ENCODE data around the gene OR5D16. TPM values are rescaled to one million over a fixed set of nuclear protein-coding genes. Genes with fewer than 3 reads are reported as not detected.

The OR5D16 gene
- polyA plus RNA-seq, 1 experiment = not detected

GRCh38 chr11:55811067-55811466 is 27.5 kb upstream of the OR5D16 start, which contains the start of gene OR5L1:
OR5L1 (plus strand) TSS chr11:55811367; CDS start chr11:55811467, 100 bp downstream.
- ChIA-PET POLR2A (no interaction called here), CTCF (no interaction called here)
- H3K27me3 ChIP-seq (ENCODE audit: control insufficient read depth, insufficient read depth, low read length) = no peaks in the 10 kb centered on the region
- H3K4me3 ChIP-seq (ENCODE audit: low read depth, low read length) = no peak within 1 kb of the TSS
- no peak for TF ChIP-seq CTCF (IDR thresholded peaks at IDR 0.05; ENCODE audit: low read depth, low read length)
- no peak for DNase-seq (ENCODE audit: low read depth, low spot score)
- H3K27ac ChIP-seq (ENCODE audit: low read depth, low read length) = no peak within 1 kb of the TSS
- peaks cover 6% of the 10 kb centered on the region; the same call in 1 of the 2 replicates for H3K9me3 ChIP-seq (ENCODE audit: control insufficient read depth, insufficient read depth, low read length)

- H3K27me3 ChIP-seq (ENCODE audit: control insufficient read depth, insufficient read depth, low read length) = no peaks in the 10 kb centered on the region
- no peak within 1 kb of the TSS for H3K4me3 ChIP-seq (ENCODE audit: low read depth, low read length)
- peaks cover 3% of the 10 kb centered on the region; the same call in 1 of the 2 replicates for H3K9me3 ChIP-seq (ENCODE audit: control insufficient read depth, insufficient read depth, low read length)
- H3K27ac ChIP-seq (ENCODE audit: low read depth, low read length) = no peak within 1 kb of the TSS
- no peak for TF ChIP-seq CTCF (IDR thresholded peaks at IDR 0.05; ENCODE audit: low read depth, low read length)
- no peak for DNase-seq (ENCODE audit: low read depth, low spot score)
- CTCF ChIA-PET = no interaction called here
- POLR2A ChIA-PET = no interaction called here
These were observed 19.2 kb upstream of the OR5D16 start, which contains the start of gene OR5D18 for GRCh38 chr11:55819330-55819729. OR5D18 (plus strand) TSS chr11:55819630; CDS start chr11:55819630, 0 bp downstream.

- ChIA-PET CTCF (no interaction called here), POLR2A (no interaction called here)
- no peak for DNase-seq (ENCODE audit: low read depth, low spot score)
- TF ChIP-seq CTCF (IDR thresholded peaks at IDR 0.05; ENCODE audit: low read depth, low read length) = no peak
- Histone ChIP-seq H3K27ac (ENCODE audit: low read depth, low read length) (no peak within 1 kb of the TSS), H3K9me3 (ENCODE audit: control insufficient read depth, insufficient read depth, low read length) (peaks cover 6% of the 10 kb centered on the region; the same call in 1 of the 2 replicates), H3K4me3 (ENCODE audit: low read depth, low read length) (no peak within 1 kb of the TSS), H3K27me3 (ENCODE audit: control insufficient read depth, insufficient read depth, low read length) (no peaks in the 10 kb centered on the region)
These were observed 11.6 kb upstream of the OR5D16 start, which contains the start of gene OR5L2 for GRCh38 chr11:55826919-55827318. OR5L2 (plus strand) TSS chr11:55827219; CDS start chr11:55827219, 0 bp downstream.

GRCh38 chr11:55847453-55847852 is 8.9 kb downstream of the OR5D16 start:
- Histone ChIP-seq H3K4me3 (ENCODE audit: low read depth, low read length) (no peak overlapping the region), H3K27ac (ENCODE audit: low read depth, low read length) (no peak overlapping the region), H3K27me3 (ENCODE audit: control insufficient read depth, insufficient read depth, low read length) (no peaks in the 10 kb centered on the region), H3K9me3 (ENCODE audit: control insufficient read depth, insufficient read depth, low read length) (peaks cover 3% of the 10 kb centered on the region; the same call in 1 of the 2 replicates)
- no peak for TF ChIP-seq CTCF (IDR thresholded peaks at IDR 0.05; ENCODE audit: low read depth, low read length)
- ChIA-PET POLR2A (no interaction called here), CTCF (no interaction called here)
- DNase-seq (ENCODE audit: low read depth, low spot score) = no peak

GRCh38 chr11:55849037-55849436 is 10.5 kb downstream of the OR5D16 start:
- DNase-seq (ENCODE audit: low read depth, low spot score) = no peak
- H3K27me3 ChIP-seq (ENCODE audit: control insufficient read depth, insufficient read depth, low read length) = no peaks in the 10 kb centered on the region
- CTCF ChIA-PET = no interaction called here
- TF ChIP-seq CTCF (IDR thresholded peaks at IDR 0.05; ENCODE audit: low read depth, low read length) = no peak
- peaks cover 3% of the 10 kb centered on the region; the same call in 1 of the 2 replicates for H3K9me3 ChIP-seq (ENCODE audit: control insufficient read depth, insufficient read depth, low read length)
- no peak overlapping the region for H3K4me3 ChIP-seq (ENCODE audit: low read depth, low read length)
- H3K27ac ChIP-seq (ENCODE audit: low read depth, low read length) = no peak overlapping the region
- POLR2A ChIA-PET = no interaction called here
